Measurements from ENCODE around the gene LIPN.

- TF ChIP-seq POLR2AphosphoS5 (IDR thresholded peaks at IDR 0.05; ENCODE audit: low read depth, low read length) (no peak), REST (IDR thresholded peaks at IDR 0.05; ENCODE audit: insufficient read depth in 1 of 2, low read depth in 2 of 2, low read length in 2 of 2) (no peak), TAF1 (IDR thresholded peaks at IDR 0.05; ENCODE audit: borderline replicate concordance, insufficient read depth, low read length) (no peak), SIN3A (IDR thresholded peaks at IDR 0.05; ENCODE audit: borderline replicate concordance, insufficient read depth, low read length) (no peak), FOXP2 (optimal IDR thresholded peaks at IDR 0.05; ENCODE audit: borderline replicate concordance, extremely low read depth, extremely low read length, insufficient read depth) (no peak)
Measured at GRCh38 chr10:88794731-88795130, 34.9 kb downstream of the LIPN start.

All from PFSK-1 (cell line).